B cell (primary cell): Measurements from ENCODE around the gene SLC45A3. TPM values are rescaled to one million over a fixed set of nuclear protein-coding genes. Genes with fewer than 3 reads are reported as not detected.

Experiments used
- ATAC-seq: fragments of 200-7000 bp; cut with Tn5 transposase; one replicate; pipeline ENCODE4 v1.10.0; 2021; ENCODE audit warnings: low read depth, mild to moderate bottlenecking, moderate number of reproducible peaks, moderate library complexity
- CTCF ChIA-PET: fragments of 350-600 bp; sonication (Branson Sonifier 250); formaldehyde crosslinking; loops from one replicate; lab custom pipeline; 2021; ENCODE audit warnings: antibody characterized with exemption, inconsistent platforms; lab: Charles Lee
- POLR2A ChIA-PET: fragments of 350-600 bp; sonication (Branson Sonifier 250); formaldehyde crosslinking; loops from one replicate; lab custom pipeline; 2021; ENCODE audit warnings: antibody characterized with exemption; lab: Charles Lee
- DNase-seq: peaks from one replicate; pipeline ENCODE4 v3.0.0; 2013
- H2AFZ ChIP-seq: 2 replicates; pipeline ENCODE4 v1.6.1; 2012; ENCODE audit warnings: mild to moderate bottlenecking, low read depth, low read length; ENCODE audit not compliant: insufficient read depth, poor library complexity, severe bottlenecking
- H3K27ac ChIP-seq, 2 donors: 1 replicate in 1 of 2; 2 replicates in 1 of 2; pipeline ENCODE4 v1.5.1; 2012 to 2013; ENCODE audit warnings: low read length in 2 of 2, mild to moderate bottlenecking in 2 of 2, moderate library complexity in 1 of 2
- H3K27me3 ChIP-seq, 4 experiments: fragments of 200-600 bp in 1 of 4; sonication (generic) in 1 of 4; replicated peaks in 1 of 4; 1 replicate in 2 of 4; 2 replicates in 2 of 4; pipeline versions ENCODE4 v1.6.1 to v1.7.0; 2013 to 2016; ENCODE audit warnings: low read length in 3 of 4, mild to moderate bottlenecking in 2 of 4, mixed read lengths in 1 of 4, moderate library complexity in 1 of 4; ENCODE audit not compliant: insufficient read depth in 4 of 4, control insufficient read depth in 3 of 4; ENCODE audit errors: control extremely low read depth in 1 of 4
- H3K36me3 ChIP-seq, 2 experiments: replicated peaks in 1 of 2; 1 replicate in 1 of 2; 2 replicates in 1 of 2; pipeline versions ENCODE4 v1.6.1 to v1.7.1; 2013; ENCODE audit warnings: low read length in 1 of 2; ENCODE audit not compliant: insufficient read depth in 2 of 2, control insufficient read depth in 1 of 2; ENCODE audit errors: control extremely low read depth in 1 of 2, extremely low read depth in 1 of 2
- H3K4me1 ChIP-seq, 2 donors: fragments of 200-600 bp in 1 of 2; sonication (generic) in 1 of 2; 1 replicate in 1 of 2; 2 replicates in 1 of 2; pipeline versions ENCODE4 v1.5.1 to v1.6.1; 2013 to 2017; ENCODE audit warnings: low read length in 2 of 2; ENCODE audit not compliant: control insufficient read depth in 2 of 2, insufficient read depth in 2 of 2
- H3K4me2 ChIP-seq: replicated peaks from 2 replicates; pipeline ENCODE3; 2012; ENCODE audit warnings: mild to moderate bottlenecking, low read depth, low read length; ENCODE audit not compliant: poor library complexity, severe bottlenecking
- H3K4me3 ChIP-seq, 5 experiments: fragments of 200-600 bp in 1 of 5; sonication (generic) in 1 of 5; 1 replicate in 3 of 5; 2 replicates in 2 of 5; pipeline versions ENCODE4 v1.5.1 to v1.7.0; 2011 to 2016; ENCODE audit warnings: low read length in 4 of 5, mild to moderate bottlenecking in 4 of 5, low read depth in 2 of 5, control low read depth in 1 of 5, moderate library complexity in 1 of 5; ENCODE audit not compliant: insufficient read depth in 1 of 5; ENCODE audit errors: control extremely low read depth in 1 of 5, extremely low read depth in 1 of 5
- H3K79me2 ChIP-seq: fragments of 200-600 bp; sonication (generic); one replicate; pipeline ENCODE4 v1.6.0; 2016; ENCODE audit warnings: low read length; ENCODE audit not compliant: control insufficient read depth, insufficient read depth
- H3K9ac ChIP-seq: fragments of 200-600 bp; sonication (generic); 2 replicates; pipeline ENCODE4 v1.6.1; 2017; ENCODE audit warnings: mild to moderate bottlenecking, low read length, moderate library complexity
- H3K9me3 ChIP-seq, 3 donors: one replicate each; pipeline versions ENCODE4 v1.6.1 to v1.7.1; 2013; ENCODE audit warnings: low read length in 2 of 3; ENCODE audit not compliant: control insufficient read depth in 2 of 3, insufficient read depth in 1 of 3; ENCODE audit errors: control extremely low read depth in 1 of 3
- H4K20me1 ChIP-seq: 2 replicates; pipeline ENCODE4 v1.6.0; 2012; ENCODE audit warnings: mild to moderate bottlenecking, low read length; ENCODE audit not compliant: insufficient read depth, control insufficient read depth, poor library complexity, severe bottlenecking
- H3K27ac Mint-ChIP-seq: one replicate; pipeline ENCODE4 v1.8.0; 2021; ENCODE audit warnings: mixed read lengths
- H3K27me3 Mint-ChIP-seq: one replicate; pipeline ENCODE4 v1.8.0; 2021; ENCODE audit warnings: mixed read lengths
- H3K4me1 Mint-ChIP-seq: one replicate; pipeline ENCODE4 v1.8.0; 2021; ENCODE audit warnings: mixed read lengths
- H3K4me3 Mint-ChIP-seq: one replicate; pipeline ENCODE4 v1.8.0; 2021; ENCODE audit warnings: mixed read lengths
- H3K9me3 Mint-ChIP-seq: one replicate; pipeline ENCODE4 v1.8.0; 2022; ENCODE audit warnings: mixed read lengths; ENCODE audit not compliant: insufficient read depth
- CTCF ChIP-seq: fragments of 200-600 bp; IDR thresholded peaks from one replicate; pipeline ENCODE4 v1.8.0; 2022; ENCODE audit warnings: antibody characterized with exemption, mild to moderate bottlenecking
- EZH2 ChIP-seq: IDR thresholded peaks from 2 replicates; pipeline ENCODE4 v1.6.1; 2012; ENCODE audit warnings: borderline replicate concordance, low read depth, mild to moderate bottlenecking, moderate library complexity, low read length; ENCODE audit not compliant: insufficient read depth, poor library complexity, severe bottlenecking
- WGBS: methylation state at CpG from one replicate; pipeline ENCODE4 v1.1.5; 2013; ENCODE audit warnings: missing lambda C conversion rate; ENCODE audit not compliant: insufficient coverage; 5-methylcytosine and 5-hydroxymethylcytosine counted together
- intact Hi-C: fragments of 100-400 bp; cut with micrococcal nuclease; formaldehyde crosslinking; loops from one replicate; pipeline ENCODE4 v1.10.0; 2022
- polyA plus RNA-seq: library from polyadenylated mRNA; depleted of rRNA; stranded (reverse); fragments of >200 nt; gene quantifications from 2 replicates; pipeline ENCODE4 v1.2.3, GENCODE V29; 2012
- total RNA-seq, 2 donors: library from RNA; stranded (reverse); fragments of 120-200 nt in 1 of 2; gene quantifications; 1 replicate in 1 of 2; 2 replicates in 1 of 2; pipeline versions ENCODE4 v1.2.3 to v1.2.4, GENCODE V29; 2013 to 2022

SLC45A3 gene
- total and polyA plus RNA-seq, 2 donors (not counting 1 experiment from before 2014, with no cell fraction given), result 5.0 to 23.9 TPM

- Histone ChIP-seq H3K27me3 (no peaks in the 10 kb centered on the region), H2AFZ (no peak overlapping the region), H4K20me1 (peaks cover 8% of the 10 kb centered on the region), H3K9ac (no peak overlapping the region), H3K4me2 (peak overlapping the region; percentile 7), H3K79me2 (peaks cover 80% of the 10 kb centered on the region), H3K27ac (peak overlapping the region in 1 of 2 donors; percentile 46), H3K4me3 (no peak overlapping the region), H3K36me3 (peaks cover 0 to 3% of the 10 kb centered on the region in 2 experiments), H3K4me1 (peaks cover 47 to 60% of the 10 kb centered on the region in 2 donors), H3K9me3 (no peaks in the 10 kb centered on the region)
- DNase-seq, result no peak
- intact Hi-C loops, result no loop called here
- H3K9me3 Mint-ChIP-seq, result no peaks in the 10 kb centered on the region
- ChIA-PET CTCF (interaction anchor here (7.7 to 9.1 kb wide), 2 partner anchors 16 to 35 kb away, joined by 70 to 76 read pairs; no protein-coding TSS in a partner anchor), POLR2A (no interaction called here)
- WGBS, result 100% methylated on average over 2 of the region's 5 CpGs
- H3K4me1 Mint-ChIP-seq, result peaks cover 47% of the 10 kb centered on the region
- H3K4me3 Mint-ChIP-seq, result no peak overlapping the region
- no peak for ATAC-seq
- no peak for TF ChIP-seq CTCF
- no peak overlapping the region for H3K27ac Mint-ChIP-seq
- no peaks in the 10 kb centered on the region for H3K27me3 Mint-ChIP-seq
Measured at GRCh38 chr1:205676002-205676401, 4.3 kb downstream of the SLC45A3 start.

DNA sequence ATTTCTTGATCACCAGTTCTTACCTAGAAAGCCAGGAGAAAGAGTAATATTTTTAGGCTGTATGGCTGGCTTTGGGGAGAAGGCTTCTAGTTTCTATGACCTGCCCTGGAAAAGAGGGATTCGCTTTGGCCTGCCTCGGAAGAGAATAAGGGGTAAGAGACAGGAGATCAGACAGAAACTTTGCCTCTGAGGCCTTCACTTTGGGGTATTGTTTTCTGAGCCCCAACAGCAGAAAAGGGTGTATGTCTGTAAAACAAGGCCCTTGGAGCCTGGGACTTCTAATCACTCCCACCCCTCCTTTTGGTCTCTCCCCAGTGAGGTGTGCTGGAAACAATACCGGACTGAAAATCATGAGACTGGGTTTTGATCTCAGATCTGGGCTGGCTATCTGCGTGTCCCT is 5.1 kb downstream of the SLC45A3 start:
- 100% methylated on average over 4 of the region's 4 CpGs for WGBS

More for the DNA sequence above, 5.1 kb downstream of the SLC45A3 start:
- Histone ChIP-seq H2AFZ (no peak overlapping the region), H3K36me3 (peaks cover 0 to 3% of the 10 kb centered on the region in 2 experiments), H4K20me1 (peaks cover 8% of the 10 kb centered on the region), H3K4me2 (no peak overlapping the region), H3K4me3 (no peak overlapping the region), H3K4me1 (peaks cover 50 to 67% of the 10 kb centered on the region in 2 donors), H3K27me3 (no peaks in the 10 kb centered on the region), H3K27ac (peak overlapping the region in 1 of 2 donors; percentile 46), H3K9ac (no peak overlapping the region), H3K79me2 (peaks cover 87% of the 10 kb centered on the region), H3K9me3 (no peaks in the 10 kb centered on the region)
- Mint-ChIP-seq H3K4me3 (no peak overlapping the region), H3K27me3 (no peaks in the 10 kb centered on the region), H3K27ac (no peak overlapping the region), H3K9me3 (no peaks in the 10 kb centered on the region), H3K4me1 (peaks cover 49% of the 10 kb centered on the region)
- DNase-seq, result no peak
- no peak for ATAC-seq
- intact Hi-C loops, result no loop called here
- ChIA-PET CTCF (interaction anchor here (23.2 kb wide), 1 partner anchor 33 kb away, joined by 943 read pairs; no protein-coding TSS in a partner anchor), POLR2A (no interaction called here)
- TF ChIP-seq CTCF (no peak), EZH2 (no peak)
